ENCODE data around the gene AQP10. TPM values are rescaled to one million over a fixed set of nuclear protein-coding genes. Genes with fewer than 3 reads are reported as not detected.
"Not testable (repeated sequence)": the region's sequence is repeated elsewhere in the genome, so short reads cannot be mapped to it uniquely, and the experiment has no call there.

The AQP10 gene
- total and polyA plus RNA-seq, 10 of the 15 experiments (the other 5 are each of a cell fraction or from before 2014, with no cell fraction given) = not detected

DNA sequence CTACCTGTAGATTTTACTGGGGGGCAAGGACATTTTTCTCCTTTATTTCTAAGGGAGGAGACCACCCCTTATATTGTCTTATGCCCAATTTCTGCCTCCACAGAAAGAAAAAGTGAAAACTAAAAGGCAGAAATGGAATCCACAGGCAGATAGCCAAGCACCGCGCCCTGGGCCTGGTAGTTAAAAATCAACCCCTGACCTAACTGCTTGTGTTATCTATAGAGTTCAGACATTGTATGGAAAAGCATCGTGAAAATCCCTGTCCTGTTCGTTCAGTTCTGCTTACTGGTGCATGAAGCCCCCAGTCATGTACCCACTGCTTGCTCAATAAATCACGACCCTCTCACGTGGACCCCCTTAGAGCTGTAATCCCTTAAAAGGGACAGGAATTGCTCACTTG is 50.5 kb downstream of the AQP10 start:
- intact Hi-C loops (cut with micrococcal nuclease; ENCODE audit: unreplicated experiment) (no loop called here), in situ Hi-C loops (cut with MboI) (no loop called here)
- H2AFZ ChIP-seq (ENCODE audit: control insufficient read depth, low read depth, low read length) = no peak overlapping the region
- ATAC-seq (no peak), FAIRE-seq (no peak), DNase-seq (ENCODE audit: low read depth, low spot score) (no peak)
- ChIA-PET CTCF (interaction anchor here (1.1 to 1.5 kb wide), 2 partner anchors 72 to 107 kb away, joined by 4 read pairs; no protein-coding TSS in a partner anchor), POLR2A (interaction anchor here (0.6 to 0.7 kb wide), 3 partner anchors 27 to 102 kb away, joined by 3 to 4 read pairs (median 3); no protein-coding TSS in a partner anchor), RAD21 (ENCODE audit: unreplicated experiment) (no interaction called here), SMC1A (ENCODE audit: uncharacterized antibody, unreplicated experiment) (interaction anchor here (1.4 kb wide), 1 partner anchor 18 kb away, joined by 3 read pairs; no protein-coding TSS in a partner anchor)
- WGBS (ENCODE audit: insufficient coverage, insufficient replicate concordance, low lambda C conversion rate, missing lambda C conversion rate) = 65% methylated on average over 6 of the region's 6 CpGs
- no peaks in the 10 kb centered on the region for H3K4me1 ChIP-seq (ENCODE audit: control insufficient read depth, insufficient read depth, low read length)
- no peaks in the 10 kb centered on the region for H3K36me3 ChIP-seq (ENCODE audit: control insufficient read depth in 2 of 2, insufficient read depth in 2 of 2, low read length in 1 of 2)
- H4K20me1 ChIP-seq (ENCODE audit: control insufficient read depth, insufficient read depth) = no peaks in the 10 kb centered on the region
- TF ChIP-seq SMAD5 (IDR thresholded peaks at IDR 0.05; ENCODE audit: low read depth) (no peak), NRF1 (conservative IDR thresholded peaks at IDR 0.05; ENCODE audit: low read depth, low read length) (no peak), BCL11A (IDR thresholded peaks at IDR 0.05; ENCODE audit: low read depth, low read length) (no peak), ZNF217 (IDR thresholded peaks at IDR 0.05) (no peak), CBFB (IDR thresholded peaks at IDR 0.05; ENCODE audit: low read depth) (no peak), CTCF (IDR thresholded peaks at IDR 0.05 in 2 of 3, conservative IDR thresholded peaks at IDR 0.05 in 1 of 3; ENCODE audit: control insufficient read depth in 2 of 3, extremely low read depth in 1 of 3, insufficient read depth in 1 of 3, low read depth in 3 of 3, low read length in 3 of 3) (no peak), RFX5 (IDR thresholded peaks at IDR 0.05; ENCODE audit: low read depth, low read length) (no peak), GATAD2B (conservative IDR thresholded peaks at IDR 0.05; ENCODE audit: low read depth) (no peak), CREM (IDR thresholded peaks at IDR 0.05; ENCODE audit: low read depth) (no peak)
- TF ChIP-seq, protein P1, sequence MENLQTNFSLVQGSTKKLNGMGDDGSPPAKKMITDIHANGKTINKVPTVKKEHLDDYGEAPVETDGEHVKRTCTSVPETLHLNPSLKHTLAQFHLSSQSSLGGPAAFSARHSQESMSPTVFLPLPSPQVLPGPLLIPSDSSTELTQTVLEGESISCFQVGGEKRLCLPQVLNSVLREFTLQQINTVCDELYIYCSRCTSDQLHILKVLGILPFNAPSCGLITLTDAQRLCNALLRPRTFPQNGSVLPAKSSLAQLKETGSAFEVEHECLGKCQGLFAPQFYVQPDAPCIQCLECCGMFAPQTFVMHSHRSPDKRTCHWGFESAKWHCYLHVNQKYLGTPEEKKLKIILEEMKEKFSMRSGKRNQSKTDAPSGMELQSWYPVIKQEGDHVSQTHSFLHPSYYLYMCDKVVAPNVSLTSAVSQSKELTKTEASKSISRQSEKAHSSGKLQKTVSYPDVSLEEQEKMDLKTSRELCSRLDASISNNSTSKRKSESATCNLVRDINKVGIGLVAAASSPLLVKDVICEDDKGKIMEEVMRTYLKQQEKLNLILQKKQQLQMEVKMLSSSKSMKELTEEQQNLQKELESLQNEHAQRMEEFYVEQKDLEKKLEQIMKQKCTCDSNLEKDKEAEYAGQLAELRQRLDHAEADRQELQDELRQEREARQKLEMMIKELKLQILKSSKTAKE (IDR thresholded peaks at IDR 0.05; ENCODE audit: low read depth, poor library complexity, severe bottlenecking) = no peak
- H3K9ac ChIP-seq (ENCODE audit: control insufficient read depth, insufficient read depth, low read length) = no peak overlapping the region
- no peak overlapping the region for H3K4me3 ChIP-seq
- H3K79me2 ChIP-seq (ENCODE audit: control insufficient read depth, insufficient read depth, low read length) = no peaks in the 10 kb centered on the region
- no peak overlapping the region for H3K27ac ChIP-seq (ENCODE audit: control insufficient read depth, insufficient read depth)
- BruUV-seq (replicated peaks) = no TSS peak
- H3K27me3 ChIP-seq (replicated peaks in 1 of 2; ENCODE audit: control insufficient read depth in 2 of 2, insufficient read depth in 2 of 2, low read length in 1 of 2) = no peaks in the 10 kb centered on the region
- no peaks in the 10 kb centered on the region for H3K9me3 ChIP-seq (replicated peaks; ENCODE audit: control insufficient read depth, insufficient read depth, low read length)
- H3K4me2 ChIP-seq (ENCODE audit: control insufficient read depth, insufficient read depth) = no peak overlapping the region

GRCh38 chr1:154373777-154374357 is 53.0 kb downstream of the AQP10 start:
- H3K9me3 ChIP-seq (replicated peaks; ENCODE audit: control insufficient read depth, insufficient read depth, low read length); POLR2A ChIA-PET; H3K79me2 ChIP-seq (ENCODE audit: control insufficient read depth, insufficient read depth, low read length); DNase-seq (ENCODE audit: low read depth, low spot score); ATAC-seq; FAIRE-seq; intact Hi-C loops (cut with micrococcal nuclease; ENCODE audit: unreplicated experiment); in situ Hi-C loops (cut with MboI); H3K4me1 ChIP-seq (ENCODE audit: control insufficient read depth, insufficient read depth, low read length); H3K4me3 ChIP-seq; H3K4me2 ChIP-seq (ENCODE audit: control insufficient read depth, insufficient read depth); H3K9ac ChIP-seq (ENCODE audit: control insufficient read depth, insufficient read depth, low read length); H2AFZ ChIP-seq (ENCODE audit: control insufficient read depth, low read depth, low read length); H4K20me1 ChIP-seq (ENCODE audit: control insufficient read depth, insufficient read depth); BruUV-seq (replicated peaks); H3K27ac ChIP-seq (ENCODE audit: control insufficient read depth, insufficient read depth); H3K36me3 ChIP-seq (ENCODE audit: control insufficient read depth in 2 of 2, insufficient read depth in 2 of 2, low read length in 1 of 2); H3K27me3 ChIP-seq (replicated peaks in 1 of 2; ENCODE audit: control insufficient read depth in 2 of 2, insufficient read depth in 2 of 2, low read length in 1 of 2); RAD21 ChIA-PET (ENCODE audit: unreplicated experiment): not testable (repeated sequence)
- 55% methylated on average over 7 of the region's 7 CpGs for WGBS (ENCODE audit: insufficient coverage, insufficient replicate concordance, low lambda C conversion rate, missing lambda C conversion rate)
- SMC1A ChIA-PET (ENCODE audit: uncharacterized antibody, unreplicated experiment) = interaction anchor here (0.6 to 1.1 kb wide), 3 partner anchors 18 to 93 kb away, joined by 3 read pairs; no protein-coding TSS in a partner anchor
- CTCF ChIA-PET = interaction anchor here (0.6 to 1.6 kb wide), 3 partner anchors 17 to 106 kb away, joined by 3 to 5 read pairs (median 4); no protein-coding TSS in a partner anchor

Measured in GM12878 (cell line).